Muscle of arm (tissue), 14 donors: ENCODE measurements around the gene CDCP1. TPM values are rescaled to one million over a fixed set of nuclear protein-coding genes. Genes with fewer than 3 reads are reported as not detected.

Source experiments
- DNase-seq: peaks from one replicate; pipeline ENCODE4 v3.0.0-alpha.2; 2013
- long read RNA-seq, 11 donors: transcript quantifications; one replicate each; lab custom pipeline, GENCODE V29; 2026
- polyA plus RNA-seq, 12 donors: library from polyadenylated mRNA; unstranded; fragments of 120-200 nt; gene quantifications; one replicate each; pipeline ENCODE4 v1.2.1, GENCODE V29; 2013; ENCODE audit not compliant: insufficient read length in 12 of 12

CDCP1 gene
- 1 to 10 TPM in 3 of 12 donors, under 1 TPM in 7, not detected in 2; 0.15 to 7.5 (median 0.48) TPM for polyA plus RNA-seq
- long read RNA-seq, donor 1, full-length matches to known transcripts, result 1 of 11 reads
- long read RNA-seq, donor 1, partial matches to known transcripts, result 10 of 11 reads
- long read RNA-seq, donor 1, other reads (novel, unspliced or antisense), result 0 of 11 reads
- long read RNA-seq, donor 2, result 0 reads
- long read RNA-seq, donor 3, result 0 reads
- long read RNA-seq, donor 4, result 0 reads
- long read RNA-seq, donor 5, result 0 reads
- long read RNA-seq, donor 6, result 0 reads
- long read RNA-seq, donor 7, result 0 reads
- long read RNA-seq, donor 8, result 0 reads
- long read RNA-seq, donor 9, result 0 reads
- long read RNA-seq, donor 10, result 0 reads
- long read RNA-seq, donor 11, result 0 reads

DNA sequence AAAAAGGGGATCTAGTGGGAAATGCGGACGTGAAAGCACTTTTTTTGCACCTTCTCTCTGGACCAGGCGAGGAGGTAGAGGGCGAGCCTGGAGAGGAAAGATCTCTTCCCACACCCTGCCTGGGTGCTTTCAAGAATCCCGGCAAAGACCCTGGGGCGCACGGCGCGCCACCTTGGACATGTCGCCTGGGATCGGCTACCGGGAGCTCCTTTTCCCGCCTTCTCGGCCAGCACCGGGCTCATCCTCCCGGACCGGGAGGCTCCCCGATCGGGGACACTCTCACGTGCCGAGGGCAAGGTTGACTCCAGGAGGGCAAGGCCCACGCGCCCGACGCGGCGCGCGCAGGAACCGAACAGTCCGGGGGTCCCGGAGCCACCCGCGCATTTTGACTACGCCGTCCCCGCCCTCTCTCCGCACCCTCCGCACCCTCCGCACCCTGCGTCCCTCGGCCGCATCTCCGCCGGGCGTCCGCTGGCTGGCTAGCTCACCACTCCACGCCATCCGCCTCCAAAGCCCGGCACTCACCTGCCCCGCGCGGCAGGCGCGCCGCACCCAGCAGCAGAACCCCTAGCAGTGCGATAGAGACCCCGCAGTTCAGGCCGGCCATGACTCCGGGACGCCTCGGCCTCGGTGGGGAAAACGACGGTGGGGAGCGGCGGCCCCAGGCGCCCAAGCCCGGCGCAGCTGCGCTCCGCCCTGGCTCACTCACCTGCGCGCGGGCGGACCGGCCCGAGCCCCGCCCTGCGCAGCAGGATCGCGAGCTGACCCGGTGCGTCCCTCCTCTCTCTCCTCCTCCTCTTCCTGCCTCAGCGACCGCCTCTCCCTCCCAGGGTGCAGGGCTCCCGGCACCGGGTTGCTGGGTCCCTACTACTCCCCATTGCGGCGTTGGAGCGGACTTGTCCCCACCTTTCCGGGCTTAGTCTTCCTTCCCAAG, at the start of gene CDCP1:
TSS of gene CDCP1 (minus strand) at position 698 of the 934 bp plus-strand sequence. CDS start at position 607, 91 bp downstream.
- no peak for DNase-seq

GRCh38 chr3:45194791-45195190, 48.6 kb upstream of the CDCP1 start:
- no peak for DNase-seq

GRCh38 chr3:45191924-45192417, 45.8 kb upstream of the CDCP1 start:
- no peak for DNase-seq

DNA sequence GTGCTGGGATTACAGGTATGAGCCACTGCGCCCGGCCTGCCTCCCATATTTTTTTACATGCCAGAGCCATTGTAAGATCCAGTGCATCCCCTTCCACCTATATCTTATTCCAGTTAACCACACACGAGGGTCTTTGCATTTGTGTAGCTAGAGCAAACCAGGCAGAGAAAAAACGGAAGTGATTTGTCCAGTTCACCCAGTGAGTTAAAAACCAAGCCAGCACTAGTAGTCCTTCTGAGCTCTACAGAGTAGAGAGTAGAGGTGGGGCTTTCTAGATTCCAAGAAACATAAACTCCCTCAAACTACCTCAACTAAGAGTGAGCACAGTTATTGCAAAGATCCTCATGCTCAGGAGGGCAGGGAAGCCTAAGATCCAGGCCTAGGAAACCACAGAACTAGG, 45.2 kb upstream of the CDCP1 start:
- DNase-seq, result no peak

GRCh38 chr3:45188719-45189659, 42.8 kb upstream of the CDCP1 start:
- no peak for DNase-seq

- DNase-seq, result no peak
These were observed 41.5 kb upstream of the CDCP1 start for GRCh38 chr3:45187694-45188141.

DNA sequence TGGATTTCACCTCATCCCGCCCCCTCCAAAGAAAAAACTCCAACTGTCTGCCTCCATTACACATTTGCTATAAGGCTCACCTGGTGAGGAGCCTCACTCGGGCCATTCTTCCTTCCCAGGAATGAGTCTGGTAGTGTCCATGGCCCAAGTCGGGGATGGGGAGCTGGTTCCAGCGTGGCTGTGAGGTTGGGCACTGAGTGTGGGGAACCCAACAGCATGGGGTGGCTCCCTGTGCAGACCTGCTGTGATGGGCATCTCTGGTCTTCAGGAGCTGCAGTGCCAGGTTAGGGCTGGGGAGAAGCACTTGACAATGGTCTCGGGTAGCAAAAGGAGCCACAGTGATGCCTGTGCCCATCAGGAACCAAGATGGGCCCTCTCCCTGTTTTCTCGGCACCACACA, 40.7 kb upstream of the CDCP1 start:
- DNase-seq, result no peak

DNA sequence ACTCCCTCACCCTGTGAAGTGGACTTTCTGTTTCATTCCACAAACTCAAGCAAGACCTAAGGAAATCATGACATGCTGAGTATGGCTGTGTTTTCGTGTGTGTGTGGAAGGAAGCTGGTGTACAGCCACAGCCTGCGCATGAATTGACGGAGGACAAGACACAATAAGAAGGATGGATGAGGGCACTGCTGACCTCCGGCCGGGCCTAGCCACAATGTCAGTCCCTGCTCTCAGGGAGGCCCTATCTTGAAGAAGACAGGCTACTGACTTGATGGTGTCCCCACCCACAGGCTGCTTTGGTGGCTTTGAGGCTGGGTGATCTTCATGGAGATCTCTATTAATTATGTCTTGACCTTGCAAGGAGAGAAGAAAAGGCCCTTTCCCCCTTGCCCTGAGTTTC, 39.3 kb upstream of the CDCP1 start:
- DNase-seq, result no peak

DNA sequence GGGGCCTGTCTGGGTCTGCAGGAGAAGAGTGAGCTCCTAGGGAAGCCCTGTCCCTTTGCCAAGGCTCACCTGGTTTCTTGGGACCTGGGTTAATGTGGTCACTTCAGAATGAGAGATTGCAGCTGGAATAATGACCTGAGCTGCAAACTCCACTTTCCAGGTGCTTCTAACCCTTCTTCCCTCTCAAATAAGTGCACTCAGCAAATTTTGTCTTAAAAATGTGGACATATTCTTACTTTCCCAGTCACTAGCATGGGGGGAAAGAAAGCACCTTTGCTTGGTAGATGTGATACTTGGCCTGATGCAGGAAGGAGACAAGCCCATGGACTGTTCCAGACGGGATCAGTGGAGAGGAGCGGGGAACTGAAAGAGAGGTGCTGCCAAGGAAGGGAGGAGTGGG, 38.9 kb upstream of the CDCP1 start:
- no peak for DNase-seq

- no peak for DNase-seq
These were observed 37.7 kb upstream of the CDCP1 start for GRCh38 chr3:45183872-45184262.

DNA sequence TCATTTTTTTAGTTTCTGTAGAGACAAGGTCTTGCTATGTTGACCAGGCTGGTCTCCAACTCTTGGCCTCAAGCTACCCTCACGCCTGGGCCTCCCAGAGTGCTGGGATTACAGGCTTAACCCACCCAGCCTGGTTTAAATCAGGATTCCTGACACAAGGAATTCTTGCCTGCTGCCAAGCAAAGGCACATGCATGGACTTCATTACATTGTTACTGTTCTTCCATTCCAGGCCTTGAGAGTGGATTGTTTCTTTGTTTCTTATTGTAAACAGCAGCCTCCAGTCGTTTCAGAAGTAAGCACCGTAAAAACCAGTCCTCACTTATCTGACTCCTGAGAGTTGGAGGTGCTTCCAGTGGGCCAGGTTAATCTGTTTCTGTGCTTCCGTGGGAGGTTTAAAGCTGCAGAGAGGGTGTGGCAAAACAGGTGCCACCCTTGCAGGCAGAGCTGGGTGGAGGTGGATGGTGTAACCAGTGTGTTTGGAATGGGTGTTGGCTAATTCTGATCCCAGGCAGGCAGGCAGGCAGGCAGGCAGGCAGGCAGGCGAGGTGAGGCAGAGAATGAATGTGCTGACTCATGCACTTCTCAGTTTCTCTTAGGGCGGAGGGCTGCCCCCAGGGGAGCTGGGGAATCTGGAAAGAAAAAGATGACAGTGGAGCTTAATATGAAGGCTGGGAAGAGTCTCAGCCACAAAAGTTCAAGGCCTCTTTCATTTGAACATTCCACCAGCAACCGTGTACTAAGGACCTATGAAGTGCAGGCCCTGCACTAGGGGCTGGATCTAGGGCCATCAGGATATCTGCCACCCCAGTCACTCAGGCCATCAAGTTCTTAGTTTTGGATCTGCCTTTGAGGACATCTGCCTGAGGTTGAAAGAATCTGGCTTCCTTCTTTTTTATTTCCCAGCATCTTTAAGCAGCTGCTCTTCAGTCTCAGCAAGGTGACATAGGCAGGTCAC, 37.0 kb upstream of the CDCP1 start:
- no peak for DNase-seq

DNA sequence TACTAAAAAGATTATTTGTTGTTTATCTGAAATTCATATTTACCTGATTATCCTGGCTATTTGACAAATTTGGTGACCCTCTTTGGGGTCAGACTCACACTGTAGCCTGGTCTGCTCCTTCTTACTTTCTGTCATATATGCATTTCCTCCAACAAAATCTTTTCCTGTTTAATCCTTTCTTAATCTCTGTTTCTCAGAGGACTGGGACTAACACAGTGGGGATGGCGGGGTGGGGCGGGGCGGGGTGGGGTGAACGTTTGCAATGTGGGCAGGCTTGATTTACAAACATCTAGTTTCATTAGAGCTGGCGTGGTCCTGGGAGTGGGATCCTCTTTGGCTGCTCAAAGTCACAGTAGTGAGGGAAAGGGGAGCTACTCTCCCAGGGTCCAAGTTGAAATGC, 35.3 kb upstream of the CDCP1 start:
- no peak for DNase-seq

DNA sequence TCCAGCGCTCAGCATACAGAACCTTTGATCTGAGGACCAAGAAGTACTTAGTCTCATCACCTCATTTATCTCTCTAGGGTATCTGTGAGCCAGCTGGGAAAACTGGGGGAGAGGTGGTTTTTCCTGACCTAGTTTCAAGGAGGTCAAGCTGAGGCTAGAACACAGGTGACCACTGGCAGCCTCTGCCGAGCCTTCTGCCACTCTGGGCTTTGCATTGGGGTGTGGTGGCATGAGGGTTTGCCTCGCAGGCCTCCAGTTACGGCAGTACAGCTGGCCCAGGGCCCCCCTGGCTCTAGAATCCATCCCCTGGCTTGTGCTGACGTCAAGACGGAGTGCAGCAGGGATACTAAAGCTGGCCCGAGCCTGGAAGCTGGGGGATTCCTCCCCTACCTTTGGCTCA, 34.7 kb upstream of the CDCP1 start:
- DNase-seq, result no peak

GRCh38 chr3:45180051-45180450, 33.9 kb upstream of the CDCP1 start:
- no peak for DNase-seq

DNA sequence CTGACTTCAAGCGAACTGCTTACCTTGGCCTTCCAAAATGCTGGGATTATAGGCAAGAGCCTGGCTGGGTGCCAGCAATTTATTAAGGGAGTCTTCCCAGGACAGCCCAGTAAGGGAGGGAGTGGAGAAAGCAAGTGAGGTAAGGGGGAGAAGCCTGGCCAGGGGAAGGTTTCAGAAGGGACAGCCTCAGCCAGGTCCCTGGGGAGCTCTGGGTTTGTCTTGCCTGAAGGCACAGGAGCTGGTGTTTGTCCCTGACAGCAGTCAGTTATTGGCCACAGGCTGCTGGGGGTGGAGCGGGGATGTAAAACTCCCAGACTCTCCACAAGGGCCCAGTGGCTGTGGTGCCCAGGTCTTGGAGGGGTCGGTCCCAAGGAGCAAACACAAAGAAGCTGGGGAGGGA, 33.0 kb upstream of the CDCP1 start:
- DNase-seq, result no peak

DNA sequence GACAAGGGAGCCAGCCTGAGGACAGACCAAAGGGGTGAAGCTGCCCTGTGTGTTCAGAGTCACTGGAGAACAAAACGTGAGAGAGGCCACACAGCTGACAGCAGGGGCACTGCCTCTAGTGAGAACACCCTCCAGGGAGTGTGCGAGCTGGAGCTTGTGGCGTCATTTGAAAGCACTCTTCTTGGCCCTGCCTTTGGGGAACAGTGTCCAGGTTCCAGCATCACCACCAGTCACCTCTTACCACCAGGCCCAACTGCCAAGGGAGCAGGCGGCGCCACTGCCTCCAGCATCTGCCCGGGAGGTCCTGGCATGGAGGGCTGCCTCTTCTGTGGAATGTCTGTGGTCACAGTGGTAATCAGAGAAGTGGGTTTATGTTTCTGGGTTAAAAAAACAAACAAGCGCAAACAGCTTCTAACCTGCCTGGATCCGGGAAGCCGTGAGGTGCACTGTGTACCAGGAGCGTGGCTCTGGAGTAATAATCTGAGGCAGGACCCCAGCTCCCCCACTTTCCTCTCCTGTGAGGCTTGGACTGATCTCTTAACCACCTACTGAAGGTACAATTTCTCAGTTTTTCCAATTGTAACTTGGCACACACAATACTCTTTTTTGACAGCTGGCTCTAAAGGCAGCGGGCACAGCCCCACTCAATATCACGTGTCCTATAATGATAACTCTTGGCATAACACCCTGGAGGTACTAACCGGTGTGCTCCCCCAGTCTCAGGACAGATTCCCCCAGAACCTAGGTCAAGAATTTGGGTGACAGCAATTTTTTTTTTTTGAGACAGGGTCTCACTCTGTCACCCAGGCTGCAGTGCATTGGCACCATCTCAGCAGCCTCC, 32.2 kb upstream of the CDCP1 start:
- no peak for DNase-seq

- no peak for DNase-seq
These were observed 30.7 kb upstream of the CDCP1 start for GRCh38 chr3:45176912-45177311.

DNA sequence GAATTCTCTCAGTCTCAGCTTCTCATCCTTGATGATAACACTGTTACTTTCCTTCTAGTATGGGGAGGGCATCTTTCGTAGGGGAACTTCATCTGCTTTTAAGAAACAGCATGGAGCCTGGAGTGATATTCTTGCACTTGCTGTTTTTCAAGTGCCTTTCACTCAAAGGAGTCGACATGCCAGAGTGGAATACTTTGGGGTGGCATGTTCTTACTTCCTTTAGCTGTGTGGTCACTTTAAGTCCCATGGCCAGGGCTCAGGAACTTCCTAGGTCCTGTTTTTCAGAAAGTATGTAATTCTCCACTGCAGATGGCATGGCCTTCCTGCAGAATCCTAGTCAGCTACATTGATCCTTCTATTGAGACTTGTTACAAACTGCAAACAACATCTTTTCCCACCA, 28.1 kb upstream of the CDCP1 start:
- DNase-seq, result no peak

DNA sequence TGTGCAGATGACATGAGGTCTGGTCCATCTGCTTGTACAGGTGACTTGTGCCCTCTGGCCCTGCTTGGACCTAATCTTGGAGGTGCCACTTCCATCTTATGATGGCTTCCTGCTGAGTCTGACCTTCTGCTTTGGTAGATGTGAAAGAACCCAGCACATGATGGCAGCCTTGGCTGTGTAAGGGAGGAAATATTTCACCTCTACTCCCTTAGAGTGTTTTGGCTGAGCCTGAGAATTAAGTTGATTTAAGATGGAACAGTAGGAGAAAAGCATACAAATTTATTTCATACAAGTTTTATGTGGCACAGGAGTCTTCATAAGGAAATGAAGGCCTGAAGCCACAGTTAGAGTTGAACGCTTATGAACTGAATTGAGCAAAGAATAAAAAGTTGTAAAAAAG, 27.6 kb upstream of the CDCP1 start:
- DNase-seq, result no peak
